Fibroblast of lung (primary cell): ENCODE measurements around the gene FAM3D.

Experiments used
- CTCF ChIP-seq, 2 donors: IDR thresholded peaks in 1 of 2; conservative IDR thresholded peaks in 1 of 2; 1 replicate in 1 of 2; 2 replicates in 1 of 2; pipeline ENCODE4 v1.5.1; 2011 to 2012; ENCODE audit warnings: low read length in 2 of 2, control low read depth in 1 of 2, inconsistent platforms in 1 of 2, low read depth in 1 of 2, mild to moderate bottlenecking in 1 of 2
- EZH2 ChIP-seq: IDR thresholded peaks from 2 replicates; pipeline ENCODE4 v1.5.1; 2012; ENCODE audit warnings: low read length, control low read depth, mild to moderate bottlenecking; ENCODE audit errors: missing control alignments

DNA sequence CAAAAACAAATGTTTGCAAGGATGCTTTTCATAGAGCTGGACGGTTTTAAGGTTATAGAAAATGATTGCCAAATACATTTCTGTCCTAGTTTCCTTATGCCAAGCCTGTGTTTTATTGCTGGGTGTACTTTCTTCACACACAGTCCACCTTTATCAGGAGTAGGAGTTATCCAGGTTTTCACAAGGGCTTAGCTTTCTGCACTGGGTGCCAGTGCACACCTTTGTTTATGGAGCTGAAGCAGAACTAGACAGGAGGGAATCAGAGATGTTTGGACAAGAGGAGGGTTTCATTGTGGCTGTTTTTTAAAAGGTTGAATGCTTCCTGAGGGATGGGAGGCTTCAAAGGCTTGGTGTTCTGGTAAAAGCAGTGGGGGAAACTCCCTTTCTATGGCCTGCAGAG, 29.5 kb upstream of the FAM3D start:
- TF ChIP-seq CTCF (conservative IDR thresholded peaks at IDR 0.05 in 1 of 2, IDR thresholded peaks at IDR 0.05 in 1 of 2; ENCODE audit: low read depth in 1 of 2, low read length in 2 of 2) (no peak), EZH2 (no peak)
